ENCODE results near the gene FAM171A1. TPM values are rescaled to one million over a fixed set of nuclear protein-coding genes. Genes with fewer than 3 reads are reported as not detected.

FAM171A1 gene
- total and polyA plus RNA-seq, 2 donors (not counting 1 experiment from before 2014, with no cell fraction given) = 0.09 TPM; not detected in 1

- POLR2A ChIA-PET = no interaction called here
- Mint-ChIP-seq H3K27me3 (peaks cover 16% of the 10 kb centered on the region), H3K4me3 (no peak overlapping the region), H3K9me3 (ENCODE audit: insufficient read depth) (no peaks in the 10 kb centered on the region), H3K4me1 (no peaks in the 10 kb centered on the region), H3K27ac (no peak overlapping the region)
- no peaks in the 10 kb centered on the region for H4K20me1 ChIP-seq (ENCODE audit: control insufficient read depth, insufficient read depth, low read length, poor library complexity, severe bottlenecking)
- DNase-seq (no peak), ATAC-seq (ENCODE audit: low read depth) (no peak)
- H3K27ac ChIP-seq (ENCODE audit: low read length in 2 of 2) = no peak overlapping the region
- H3K9me3 ChIP-seq (ENCODE audit: control extremely low read depth in 1 of 3, control insufficient read depth in 2 of 3, insufficient read depth in 1 of 3, low read length in 2 of 3) = no peaks in the 10 kb centered on the region
- no peak overlapping the region for H3K9ac ChIP-seq (ENCODE audit: low read length)
- WGBS (ENCODE audit: insufficient coverage) = 0% methylated on average over 3 of the region's 13 CpGs
- no peaks in the 10 kb centered on the region for H3K27me3 ChIP-seq (replicated peaks in 1 of 4; ENCODE audit: control extremely low read depth in 1 of 4, control insufficient read depth in 3 of 4, insufficient read depth in 4 of 4, low read length in 3 of 4)
- intact Hi-C loops (cut with micrococcal nuclease) = no loop called here
- peak overlapping the region; percentile 49 for H2AFZ ChIP-seq (ENCODE audit: insufficient read depth, low read depth, low read length, poor library complexity, severe bottlenecking)
- no peaks in the 10 kb centered on the region for H3K4me1 ChIP-seq (ENCODE audit: control insufficient read depth in 2 of 2, insufficient read depth in 2 of 2, low read length in 2 of 2)
- H3K4me3 ChIP-seq (ENCODE audit: control extremely low read depth in 1 of 5, extremely low read depth in 1 of 5, insufficient read depth in 1 of 5, low read depth in 2 of 5, low read length in 4 of 5) = no peak overlapping the region
- H3K79me2 ChIP-seq (ENCODE audit: control insufficient read depth, insufficient read depth, low read length) = no peaks in the 10 kb centered on the region
- no peak overlapping the region for H3K4me2 ChIP-seq (replicated peaks; ENCODE audit: low read depth, low read length, poor library complexity, severe bottlenecking)
- H3K36me3 ChIP-seq (replicated peaks in 1 of 2; ENCODE audit: control extremely low read depth in 1 of 2, control insufficient read depth in 1 of 2, extremely low read depth in 1 of 2, insufficient read depth in 2 of 2, low read length in 1 of 2) = no peaks in the 10 kb centered on the region
- TF ChIP-seq CTCF (IDR thresholded peaks at IDR 0.05) = no peak
- TF ChIP-seq EZH2 (IDR thresholded peaks at IDR 0.05; ENCODE audit: borderline replicate concordance, insufficient read depth, low read depth, low read length, poor library complexity, severe bottlenecking) = no peak
- CTCF ChIA-PET = no interaction called here
Observed at GRCh38 chr10:15313843-15314242, 57.2 kb downstream of the FAM171A1 start.

GRCh38 chr10:15313047-15313446 lies 58.0 kb downstream of the FAM171A1 start:
- Histone ChIP-seq H3K9ac (ENCODE audit: low read length) (no peak overlapping the region), H3K27ac (ENCODE audit: low read length in 2 of 2) (no peak overlapping the region), H3K4me2 (replicated peaks; ENCODE audit: low read depth, low read length, poor library complexity, severe bottlenecking) (no peak overlapping the region), H4K20me1 (ENCODE audit: control insufficient read depth, insufficient read depth, low read length, poor library complexity, severe bottlenecking) (no peaks in the 10 kb centered on the region), H2AFZ (ENCODE audit: insufficient read depth, low read depth, low read length, poor library complexity, severe bottlenecking) (peak overlapping the region; percentile 49), H3K36me3 (replicated peaks in 1 of 2; ENCODE audit: control extremely low read depth in 1 of 2, control insufficient read depth in 1 of 2, extremely low read depth in 1 of 2, insufficient read depth in 2 of 2, low read length in 1 of 2) (no peaks in the 10 kb centered on the region), H3K4me3 (ENCODE audit: control extremely low read depth in 1 of 5, extremely low read depth in 1 of 5, insufficient read depth in 1 of 5, low read depth in 2 of 5, low read length in 4 of 5) (no peak overlapping the region), H3K9me3 (ENCODE audit: control extremely low read depth in 1 of 3, control insufficient read depth in 2 of 3, insufficient read depth in 1 of 3, low read length in 2 of 3) (no peaks in the 10 kb centered on the region), H3K4me1 (ENCODE audit: control insufficient read depth in 2 of 2, insufficient read depth in 2 of 2, low read length in 2 of 2) (no peaks in the 10 kb centered on the region), H3K27me3 (replicated peaks in 1 of 4; ENCODE audit: control extremely low read depth in 1 of 4, control insufficient read depth in 3 of 4, insufficient read depth in 4 of 4, low read length in 3 of 4) (no peaks in the 10 kb centered on the region), H3K79me2 (ENCODE audit: control insufficient read depth, insufficient read depth, low read length) (no peaks in the 10 kb centered on the region)
- H3K9me3 Mint-ChIP-seq (ENCODE audit: insufficient read depth) = no peaks in the 10 kb centered on the region
- ATAC-seq (ENCODE audit: low read depth) (no peak), DNase-seq (no peak)
- H3K27ac Mint-ChIP-seq = no peak overlapping the region
- CTCF ChIA-PET = no interaction called here
- POLR2A ChIA-PET = no interaction called here
- H3K4me3 Mint-ChIP-seq = no peak overlapping the region
- intact Hi-C loops (cut with micrococcal nuclease) = no loop called here
- H3K27me3 Mint-ChIP-seq = peaks cover 16% of the 10 kb centered on the region
- TF ChIP-seq CTCF (IDR thresholded peaks at IDR 0.05) (no peak), EZH2 (IDR thresholded peaks at IDR 0.05; ENCODE audit: borderline replicate concordance, insufficient read depth, low read depth, low read length, poor library complexity, severe bottlenecking) (no peak)
- H3K4me1 Mint-ChIP-seq = no peaks in the 10 kb centered on the region
- 86% methylated on average over 3 of the region's 4 CpGs for WGBS (ENCODE audit: insufficient coverage)
